HG03378 (cell line): ENCODE measurements around the gene APOC3.

ENCODE experiments used
- ATAC-seq: cut with Tn5 transposase; IDR thresholded peaks from one replicate; pipeline ENCODE4 v1.9.1; 2021; ENCODE audit warnings: mild to moderate bottlenecking, moderate library complexity; ENCODE audit not compliant: unreplicated experiment

APOC3 gene

GRCh38 chr11:116843661-116844060 lies 14.0 kb downstream of the APOC3 start:
- ATAC-seq, result no peak

- no peak for ATAC-seq
Observed at GRCh38 chr11:116844722-116845121, 15.0 kb downstream of the APOC3 start.

GRCh38 chr11:116847612-116848011 lies 17.9 kb downstream of the APOC3 start:
- ATAC-seq, result no peak

- ATAC-seq, result no peak
Observed at GRCh38 chr11:116849060-116849459, 19.4 kb downstream of the APOC3 start.

- ATAC-seq, result no peak
Observed at GRCh38 chr11:116849486-116849885, 19.8 kb downstream of the APOC3 start.

- ATAC-seq, result no peak
Observed at GRCh38 chr11:116851626-116852025, 21.9 kb downstream of the APOC3 start.

- ATAC-seq, result no peak
Observed at GRCh38 chr11:116852261-116853031, 22.7 kb downstream of the APOC3 start.

- ATAC-seq, result peak; percentile 92
Observed at GRCh38 chr11:116853461-116854073, 23.9 kb downstream of the APOC3 start.

- no peak for ATAC-seq
Observed at GRCh38 chr11:116855413-116855812, 25.7 kb downstream of the APOC3 start.

GRCh38 chr11:116856423-116856822 lies 26.7 kb downstream of the APOC3 start:
- no peak for ATAC-seq

GRCh38 chr11:116857316-116857715 lies 27.6 kb downstream of the APOC3 start:
- ATAC-seq, result no peak

GRCh38 chr11:116857936-116858335 lies 28.2 kb downstream of the APOC3 start:
- no peak for ATAC-seq

GRCh38 chr11:116859175-116859574 lies 29.5 kb downstream of the APOC3 start:
- ATAC-seq, result no peak

GRCh38 chr11:116860303-116860702 lies 30.6 kb downstream of the APOC3 start:
- no peak for ATAC-seq

- no peak for ATAC-seq
Observed at GRCh38 chr11:116861539-116861938, 31.8 kb downstream of the APOC3 start.

- no peak for ATAC-seq
Observed at GRCh38 chr11:116862185-116862584, 32.5 kb downstream of the APOC3 start.

- ATAC-seq, result no peak
Observed at GRCh38 chr11:116862951-116863350, 33.2 kb downstream of the APOC3 start.

- ATAC-seq, result no peak
Observed at GRCh38 chr11:116864531-116864930, 34.8 kb downstream of the APOC3 start.

GRCh38 chr11:116865696-116866095 lies 36.0 kb downstream of the APOC3 start:
- ATAC-seq, result no peak

GRCh38 chr11:116866804-116867455 lies 37.2 kb downstream of the APOC3 start:
- no peak for ATAC-seq

GRCh38 chr11:116867619-116868018 lies 37.9 kb downstream of the APOC3 start:
- ATAC-seq, result no peak

- ATAC-seq, result no peak
Observed at GRCh38 chr11:116868066-116868465, 38.4 kb downstream of the APOC3 start.
